HL-60 (cell line): ENCODE data around the gene CINP.

ENCODE experiments used
- DNase-seq, 2 experiments: peaks; one replicate each; pipeline ENCODE4 v3.0.0-alpha.2; 2010 to 2020; ENCODE audit warnings: low read depth in 1 of 2, low spot score in 1 of 2
- H3K27ac ChIP-seq: fragments of 250-450 bp; sonication (Bioruptor Pico); replicated peaks from 2 replicates; pipeline ENCODE4 v1.5.1; 2020; ENCODE audit warnings: mild to moderate bottlenecking, moderate library complexity
- H3K27me3 ChIP-seq: fragments of 250-450 bp; sonication (Bioruptor Pico); 2 replicates; pipeline ENCODE4 v1.5.1; 2021; ENCODE audit warnings: mild to moderate bottlenecking, moderate library complexity; ENCODE audit not compliant: insufficient read depth, poor library complexity, severe bottlenecking
- H3K4me3 ChIP-seq: replicated peaks from 2 replicates; pipeline ENCODE4 v1.5.1; 2011; ENCODE audit warnings: mild to moderate bottlenecking, control low read depth, low read length; ENCODE audit not compliant: insufficient read depth
- CTCF ChIP-seq: IDR thresholded peaks from one replicate; pipeline ENCODE4 v1.5.1; 2011; ENCODE audit warnings: low read length, control low read depth, inconsistent platforms; ENCODE audit not compliant: insufficient read depth
- GABPA ChIP-seq: IDR thresholded peaks from 2 replicates; pipeline ENCODE4 v1.6.1; 2012; ENCODE audit warnings: low read depth
- POLR2AphosphoS5 ChIP-seq: IDR thresholded peaks from 2 replicates; pipeline ENCODE4 v1.6.1; 2012; ENCODE audit warnings: low read depth
- REST ChIP-seq: IDR thresholded peaks from 2 replicates; pipeline ENCODE4 v1.6.1; 2012; ENCODE audit warnings: low read depth; ENCODE audit not compliant: insufficient replicate concordance
- SPI1 ChIP-seq: IDR thresholded peaks from 2 replicates; pipeline ENCODE4 v1.6.1; 2012; ENCODE audit warnings: low read depth, mild to moderate bottlenecking, borderline replicate concordance

The CINP gene

GRCh38 chr14:102325791-102326345 lies 36.8 kb downstream of the CINP start:
- Histone ChIP-seq H3K27ac (no peak overlapping the region), H3K27me3 (no peaks in the 10 kb centered on the region), H3K4me3 (no peak overlapping the region)
- TF ChIP-seq SPI1 (no peak), POLR2AphosphoS5 (no peak), GABPA (no peak), CTCF (no peak), REST (no peak)
- DNase-seq = no peak

GRCh38 chr14:102323102-102323501 lies 39.6 kb downstream of the CINP start:
- peak in 1 of 2 experiments; percentile 81 for DNase-seq
- TF ChIP-seq CTCF (peak; percentile 71), REST (no peak)
- H3K4me3 ChIP-seq = no peak overlapping the region
- no peak overlapping the region for H3K27ac ChIP-seq
- H3K27me3 ChIP-seq = no peaks in the 10 kb centered on the region

DNA sequence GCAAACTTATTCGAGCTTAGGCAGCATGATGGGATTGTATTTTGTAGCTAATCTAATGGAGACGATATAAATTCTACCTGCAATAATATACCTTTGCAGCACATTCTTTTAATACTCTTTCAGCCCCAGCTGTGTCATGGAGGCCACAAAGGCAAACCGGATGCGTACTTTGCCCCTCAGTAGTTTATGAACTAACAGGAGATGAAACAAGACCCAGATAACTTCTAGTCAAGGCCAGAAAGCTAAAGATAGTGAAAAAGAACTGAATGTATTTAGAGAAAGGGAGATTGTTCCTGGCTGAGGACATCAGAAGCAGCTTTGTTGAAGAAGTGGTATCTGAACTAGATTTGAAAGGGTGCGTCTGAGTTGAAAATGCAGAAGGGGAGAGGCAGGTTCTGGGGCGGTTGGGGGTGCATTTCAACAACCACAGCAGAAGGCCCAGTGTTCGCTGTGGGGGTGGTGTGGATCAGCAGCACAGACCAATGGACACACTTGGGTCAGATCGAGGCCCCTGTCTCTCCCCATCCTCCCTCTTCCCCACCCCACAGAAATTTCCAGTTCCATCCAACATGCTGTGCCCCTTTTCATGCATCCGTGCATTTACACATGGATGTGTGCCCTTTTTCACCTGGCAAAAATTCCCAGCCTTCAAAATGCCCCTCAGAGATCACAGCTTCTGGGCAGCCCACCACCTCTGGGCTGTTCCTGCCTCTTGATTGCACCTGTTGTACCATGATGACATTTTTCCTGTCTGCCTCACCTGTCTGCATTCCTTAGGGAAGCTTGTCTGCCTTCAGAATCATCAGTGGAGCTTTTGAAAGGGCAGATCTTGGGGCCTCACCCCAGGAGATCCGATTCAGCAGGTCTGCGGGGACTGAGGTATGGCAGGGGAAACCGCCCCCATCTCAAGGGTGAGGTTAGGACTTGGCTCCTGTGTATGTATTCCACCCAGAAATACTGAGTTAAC lies 41.0 kb downstream of the CINP start:
- H3K27ac ChIP-seq = no peak overlapping the region
- H3K4me3 ChIP-seq = no peak overlapping the region
- DNase-seq = no peak
- TF ChIP-seq GABPA (no peak), REST (no peak), CTCF (no peak)
- no peaks in the 10 kb centered on the region for H3K27me3 ChIP-seq
